Right kidney (tissue), 9 donors: ENCODE measurements around the gene INPP4A.
A peak's percentile ranks its signal among the peaks of the same experiment; 100 is the strongest.
"Not testable (repeated sequence)": the region's sequence is repeated elsewhere in the genome, so short reads cannot be mapped to it uniquely, and the experiment has no call there.

Experiments
- DNase-seq: peaks from one replicate; pipeline ENCODE4 v3.0.0-alpha.2; 2016
- long read RNA-seq, 8 donors: transcript quantifications; one replicate each; lab custom pipeline, GENCODE V29; 2026

INPP4A gene
- long read RNA-seq, donor 1, partial matches to known transcripts: 0 of 2 reads
- long read RNA-seq, donor 1, other reads (novel, unspliced or antisense): 0 of 2 reads
- long read RNA-seq, donor 2: 0 reads
- long read RNA-seq, donor 3: 0 reads
- long read RNA-seq, donor 4: 0 reads
- long read RNA-seq, donor 5, partial matches to known transcripts: 0 of 1 reads
- long read RNA-seq, donor 5, other reads (novel, unspliced or antisense): 0 of 1 reads
- long read RNA-seq, donor 6: 0 reads
- long read RNA-seq, donor 7, partial matches to known transcripts: 0 of 2 reads
- long read RNA-seq, donor 7, other reads (novel, unspliced or antisense): 0 of 2 reads
- long read RNA-seq, donor 8: 0 reads

DNA sequence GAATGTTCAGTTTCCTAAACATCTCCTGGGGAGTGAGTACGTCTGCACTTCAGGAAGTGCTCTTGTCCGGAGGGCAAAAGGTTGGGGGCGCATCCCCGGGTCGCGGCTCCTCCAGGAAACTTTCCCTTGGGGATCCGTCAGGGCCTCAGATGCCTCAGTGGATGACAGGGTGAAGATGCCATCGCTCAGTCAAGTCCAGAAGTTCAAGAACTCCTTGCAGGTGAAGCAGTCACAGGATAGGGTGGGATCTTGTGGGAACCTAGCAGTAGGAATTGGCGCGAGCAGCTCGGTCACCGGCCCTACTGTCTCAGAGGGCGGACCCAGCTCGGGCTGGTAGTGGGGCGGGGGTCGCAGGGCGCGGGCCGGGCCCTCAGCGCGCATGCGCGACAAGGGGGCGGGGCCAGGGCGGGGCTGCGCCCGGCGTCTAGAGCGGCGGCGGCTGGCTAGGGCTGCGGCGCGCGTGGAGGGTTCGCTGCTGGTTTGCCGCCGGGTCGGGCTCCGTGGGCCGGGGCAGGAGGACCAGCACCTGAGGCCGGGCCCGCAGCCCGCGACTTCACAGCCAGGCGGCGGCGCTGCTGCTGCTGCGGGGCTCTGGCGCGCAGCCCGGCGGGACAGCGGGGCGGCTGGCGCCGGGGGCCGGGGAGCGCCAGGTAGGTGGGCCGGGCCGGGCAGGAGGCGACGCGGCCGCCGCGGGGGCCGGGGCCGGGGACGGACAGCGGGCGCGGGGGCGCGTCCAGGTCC, at the start of gene INPP4A:
INPP4A (plus strand) TSS at position 423 of the 741 bp plus-strand sequence. CDS start 75,191 bp downstream, outside the sequence.
- DNase-seq: peak; percentile 70

DNA sequence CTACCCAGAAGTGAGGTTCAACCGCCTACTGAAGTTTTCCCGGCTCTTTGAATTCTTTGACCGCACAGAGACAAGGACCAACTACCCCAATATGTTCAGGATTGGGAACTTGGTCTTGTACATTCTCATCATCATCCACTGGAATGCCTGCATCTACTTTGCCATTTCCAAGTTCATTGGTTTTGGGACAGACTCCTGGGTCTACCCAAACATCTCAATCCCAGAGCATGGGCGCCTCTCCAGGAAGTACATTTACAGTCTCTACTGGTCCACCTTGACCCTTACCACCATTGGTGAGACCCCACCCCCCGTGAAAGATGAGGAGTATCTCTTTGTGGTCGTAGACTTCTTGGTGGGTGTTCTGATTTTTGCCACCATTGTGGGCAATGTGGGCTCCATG, 48.7 kb upstream of the INPP4A start:
- DNase-seq: no peak

DNA sequence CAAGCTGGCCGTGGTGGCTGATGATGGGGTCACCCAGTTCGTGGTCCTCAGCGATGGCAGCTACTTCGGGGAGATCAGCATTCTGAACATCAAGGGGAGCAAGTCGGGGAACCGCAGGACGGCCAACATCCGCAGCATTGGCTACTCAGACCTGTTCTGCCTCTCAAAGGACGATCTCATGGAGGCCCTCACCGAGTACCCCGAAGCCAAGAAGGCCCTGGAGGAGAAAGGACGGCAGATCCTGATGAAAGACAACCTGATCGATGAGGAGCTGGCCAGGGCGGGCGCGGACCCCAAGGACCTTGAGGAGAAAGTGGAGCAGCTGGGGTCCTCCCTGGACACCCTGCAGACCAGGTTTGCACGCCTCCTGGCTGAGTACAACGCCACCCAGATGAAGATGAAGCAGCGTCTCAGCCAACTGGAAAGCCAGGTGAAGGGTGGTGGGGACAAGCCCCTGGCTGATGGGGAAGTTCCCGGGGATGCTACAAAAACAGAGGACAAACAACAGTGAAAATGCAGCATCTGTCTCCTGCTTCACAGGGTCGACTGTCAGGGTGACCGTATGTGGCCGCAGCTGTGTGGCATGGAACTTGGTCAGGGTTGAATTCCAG, 47.8 kb upstream of the INPP4A start:
- DNase-seq: no peak

DNA sequence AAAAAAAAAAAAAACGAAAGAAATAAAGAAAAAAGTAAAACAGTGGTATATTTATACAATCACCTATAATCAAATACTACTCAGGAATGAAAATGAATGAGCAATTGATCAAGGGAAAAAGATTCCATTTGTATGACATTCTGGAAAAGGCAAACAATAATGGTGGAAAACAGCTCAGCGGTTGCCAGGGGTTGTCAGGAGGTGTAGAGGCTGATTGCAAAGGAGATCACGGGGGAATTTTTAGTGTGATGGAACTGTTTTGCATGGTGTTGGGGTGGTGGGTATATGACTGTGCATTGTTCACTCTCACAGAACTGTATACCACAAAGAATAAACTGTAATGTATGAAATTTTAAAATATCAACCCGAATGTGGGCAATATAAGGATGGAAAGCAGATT, 45.5 kb upstream of the INPP4A start:
- no peak for DNase-seq

DNA sequence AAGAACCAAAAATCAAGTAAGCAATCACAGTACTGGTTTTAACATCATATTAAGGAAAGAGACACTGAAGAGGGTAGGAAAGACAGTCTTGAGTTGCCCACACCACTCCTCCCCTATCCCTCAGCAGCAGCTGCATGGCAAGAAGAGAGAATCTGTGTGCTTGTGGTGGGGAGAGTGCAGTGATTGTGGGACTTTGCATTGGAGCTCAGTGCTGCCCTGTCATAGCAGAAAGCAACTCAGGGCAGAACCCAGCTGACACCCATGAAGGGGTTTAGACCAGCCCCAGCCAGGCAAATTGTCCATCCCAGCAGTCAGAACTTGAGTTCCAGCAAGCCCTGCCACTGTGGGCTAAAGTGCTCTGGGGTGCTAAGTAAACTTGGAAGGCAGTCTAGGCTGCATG, 40.8 kb upstream of the INPP4A start:
- no peak for DNase-seq

DNA sequence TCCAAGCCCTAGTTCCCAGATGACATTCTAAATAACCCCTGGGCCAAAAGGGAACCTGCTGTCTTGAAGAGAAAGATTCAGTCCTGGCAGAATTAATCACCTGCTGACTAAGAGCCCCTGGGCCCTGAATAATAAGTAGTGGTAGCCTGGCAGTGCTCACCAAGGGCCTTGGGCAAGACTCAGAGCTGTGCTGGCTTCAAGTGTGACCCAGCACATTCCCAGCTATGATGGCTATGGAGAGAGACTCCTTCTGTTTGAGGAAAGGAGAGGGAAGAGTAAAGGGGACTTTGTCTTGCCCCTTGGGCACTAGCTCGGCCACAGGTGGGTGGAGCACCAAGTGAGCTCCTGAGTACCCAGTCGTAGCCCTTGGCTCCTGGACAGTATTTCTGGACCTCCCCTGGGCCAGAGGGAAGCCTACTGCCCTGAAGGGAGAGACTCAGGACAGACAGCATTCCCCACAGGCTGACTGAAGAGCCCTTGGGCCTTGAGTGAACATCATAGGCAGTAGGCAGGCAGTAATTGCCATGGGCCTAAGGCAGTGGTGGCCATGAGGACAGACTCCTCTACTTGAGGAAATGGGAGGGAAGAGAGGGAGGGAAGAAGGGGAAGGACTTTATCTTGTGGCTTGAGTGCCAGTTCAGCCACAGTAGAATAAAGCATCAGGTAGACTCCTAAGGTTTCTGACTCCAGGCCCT, 40.0 kb upstream of the INPP4A start:
- no peak for DNase-seq

DNA sequence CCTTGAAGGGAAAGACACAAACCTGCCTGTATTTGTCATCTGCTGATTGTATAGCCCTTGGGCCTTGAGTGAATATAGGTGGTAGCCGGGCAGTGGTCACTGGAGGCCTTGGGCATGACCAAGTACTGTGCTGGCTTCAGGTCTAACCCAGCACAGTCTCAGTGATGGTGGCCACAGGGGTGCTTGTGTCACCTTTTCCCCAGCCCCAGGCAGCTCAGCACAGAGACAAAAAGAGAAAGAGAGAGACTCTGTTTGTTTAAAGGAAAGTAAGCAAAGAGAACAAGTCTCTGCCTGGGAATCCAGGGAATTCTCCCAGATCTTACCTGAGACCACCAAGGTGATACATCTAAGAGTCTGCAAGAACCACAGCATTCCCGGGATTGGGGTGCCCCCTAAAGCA, 39.4 kb upstream of the INPP4A start:
- DNase-seq: no peak

DNA sequence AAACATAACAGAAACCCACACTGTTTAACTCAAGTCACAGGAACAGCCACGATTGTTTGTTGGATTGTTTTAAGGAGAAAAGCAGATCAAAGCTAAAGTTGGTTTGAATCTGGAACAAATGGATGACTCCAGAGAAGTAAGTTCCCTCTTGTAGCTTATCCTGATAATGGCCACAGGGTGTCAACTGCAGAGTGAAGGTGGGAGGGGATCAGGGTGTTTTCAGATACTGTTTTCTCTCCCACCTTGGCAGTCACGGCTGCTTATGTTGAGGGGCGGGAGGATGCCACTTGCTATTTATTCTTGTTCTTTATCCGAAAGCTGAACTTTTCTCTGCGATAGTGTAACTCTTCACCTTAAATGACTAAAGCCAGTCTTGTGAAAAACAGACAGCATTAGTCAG, 36.5 kb upstream of the INPP4A start:
- no peak for DNase-seq

DNA sequence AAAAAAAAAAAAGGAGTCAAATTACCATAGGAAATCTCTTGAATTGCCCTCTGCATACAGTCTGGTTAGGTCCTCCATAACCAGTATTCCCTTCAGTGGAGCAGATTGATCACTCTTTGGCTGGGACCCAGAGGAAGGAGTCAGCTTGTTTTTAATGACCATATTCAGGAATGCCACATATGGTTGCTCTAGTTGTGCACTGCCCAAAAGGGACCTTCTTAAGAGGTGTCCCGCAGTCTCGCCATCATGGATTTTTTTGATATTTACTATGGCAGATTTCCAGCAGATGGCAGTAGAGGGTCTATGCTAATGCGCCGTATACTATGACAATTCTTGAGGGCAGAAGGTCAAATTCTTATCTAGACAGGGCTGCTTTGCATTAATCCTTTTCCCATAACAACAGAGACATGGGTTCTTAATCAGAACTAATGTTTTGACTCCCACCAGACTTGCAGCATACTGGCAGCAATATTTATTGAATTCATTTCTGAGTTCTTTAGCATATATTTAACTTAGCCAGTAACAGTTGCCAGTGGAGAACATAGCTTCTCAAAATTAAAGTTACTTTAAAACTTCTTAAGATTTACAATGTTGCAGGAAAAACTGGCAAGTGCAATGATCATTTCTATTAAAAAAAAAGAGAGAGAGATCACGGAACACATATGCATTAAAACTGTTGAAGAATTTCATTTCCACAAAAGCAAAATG, 31.8 kb upstream of the INPP4A start:
- peak; percentile 30 for DNase-seq

DNA sequence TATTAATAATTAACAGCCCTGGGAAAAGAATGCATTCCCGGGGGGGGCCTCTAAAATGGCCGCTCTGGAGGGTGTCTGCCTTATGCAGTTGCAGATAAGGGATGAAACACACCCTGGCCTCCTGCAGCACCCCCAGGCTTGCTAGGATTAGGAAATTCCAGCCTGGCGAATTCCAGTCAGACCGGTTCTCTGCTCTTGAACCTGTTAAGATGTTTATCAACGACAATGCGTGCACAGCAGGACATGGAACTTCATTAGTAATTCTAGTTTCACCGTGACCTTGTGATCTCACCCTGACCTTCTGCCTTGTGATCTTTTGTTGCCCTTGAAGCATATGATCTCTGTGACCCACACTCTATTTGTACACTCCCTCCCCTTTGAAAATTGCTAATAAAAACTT, 30.4 kb upstream of the INPP4A start:
- DNase-seq: not testable (repeated sequence)

DNA sequence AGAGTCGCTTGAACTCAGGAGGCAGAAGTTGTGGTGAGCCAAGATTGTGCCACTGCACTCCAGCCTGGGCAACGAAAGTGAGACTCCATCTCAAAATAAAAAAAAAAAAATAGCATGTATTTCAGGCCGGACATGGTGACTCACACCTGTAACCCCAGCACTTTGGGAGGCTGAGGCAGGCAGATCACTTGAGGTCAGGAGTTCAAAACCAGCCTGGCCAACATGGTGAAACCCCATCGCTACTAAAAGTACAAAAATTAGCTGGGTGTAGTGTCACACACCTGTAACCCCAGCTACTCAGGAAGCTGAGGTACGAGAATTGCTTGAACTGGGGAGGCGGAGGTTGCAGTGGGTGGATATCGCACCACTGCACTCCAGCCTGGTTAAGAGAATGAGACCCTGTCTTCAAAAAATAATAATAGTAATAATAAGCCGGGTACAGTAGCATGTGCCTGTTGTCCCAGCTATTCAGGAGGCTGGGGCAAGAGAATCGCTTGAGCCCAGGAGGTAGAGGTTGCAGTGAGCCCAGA, 28.9 kb upstream of the INPP4A start:
- not testable (repeated sequence) for DNase-seq

DNA sequence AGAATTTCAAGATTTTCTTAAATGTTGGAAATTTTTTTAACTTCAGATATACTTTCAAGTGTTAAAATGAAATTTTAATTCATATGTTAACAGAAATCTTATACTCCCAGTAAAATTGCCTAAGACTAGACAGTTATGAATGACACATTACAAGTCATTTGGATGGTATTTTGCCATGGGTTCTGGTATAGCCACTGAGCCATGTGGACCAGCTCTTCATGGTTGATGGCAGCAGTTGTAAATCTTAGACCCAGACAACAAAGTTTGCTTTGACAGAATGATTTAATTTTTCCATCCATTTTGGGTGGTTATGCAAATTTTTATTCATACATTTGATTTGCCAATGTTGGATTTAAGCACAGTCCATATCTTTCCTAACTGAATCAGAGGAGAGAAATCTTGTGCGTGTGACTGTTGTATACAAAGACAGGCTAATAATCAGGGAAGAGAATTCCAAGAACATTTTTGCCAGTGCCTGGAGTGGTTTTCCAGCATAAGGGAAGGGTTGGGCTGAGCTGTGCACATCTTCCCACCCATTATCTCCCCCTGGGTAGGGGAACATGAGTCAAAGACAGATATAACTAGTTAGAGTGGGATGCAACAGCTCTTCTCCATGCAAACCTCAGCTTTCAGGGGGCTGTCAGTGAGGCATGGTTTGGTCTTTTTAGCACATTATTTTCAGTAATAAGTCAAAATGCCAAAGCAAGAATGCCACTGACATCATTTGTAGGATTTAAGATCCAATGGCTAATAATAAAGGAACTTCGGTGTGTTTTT, 28.1 kb upstream of the INPP4A start:
- no peak for DNase-seq

DNA sequence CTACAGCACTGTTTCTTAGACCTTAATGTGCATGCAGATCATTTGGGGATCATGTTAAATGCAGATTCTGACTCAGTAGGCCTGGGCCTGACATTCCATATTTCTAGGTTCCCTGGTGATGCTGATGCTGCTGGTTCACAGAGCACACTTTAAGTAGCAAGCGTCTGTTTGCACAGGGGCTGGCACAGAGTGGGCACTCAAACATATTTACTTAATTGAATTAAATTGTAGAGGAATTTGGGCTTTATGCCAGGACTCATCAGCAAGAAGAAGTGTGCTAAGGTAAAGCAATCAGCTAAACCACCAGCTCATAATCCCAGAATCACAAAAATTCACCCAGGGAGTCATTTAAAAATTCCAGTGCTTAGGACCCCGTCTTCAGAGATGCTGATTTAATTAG, 25.1 kb upstream of the INPP4A start:
- no peak for DNase-seq

DNA sequence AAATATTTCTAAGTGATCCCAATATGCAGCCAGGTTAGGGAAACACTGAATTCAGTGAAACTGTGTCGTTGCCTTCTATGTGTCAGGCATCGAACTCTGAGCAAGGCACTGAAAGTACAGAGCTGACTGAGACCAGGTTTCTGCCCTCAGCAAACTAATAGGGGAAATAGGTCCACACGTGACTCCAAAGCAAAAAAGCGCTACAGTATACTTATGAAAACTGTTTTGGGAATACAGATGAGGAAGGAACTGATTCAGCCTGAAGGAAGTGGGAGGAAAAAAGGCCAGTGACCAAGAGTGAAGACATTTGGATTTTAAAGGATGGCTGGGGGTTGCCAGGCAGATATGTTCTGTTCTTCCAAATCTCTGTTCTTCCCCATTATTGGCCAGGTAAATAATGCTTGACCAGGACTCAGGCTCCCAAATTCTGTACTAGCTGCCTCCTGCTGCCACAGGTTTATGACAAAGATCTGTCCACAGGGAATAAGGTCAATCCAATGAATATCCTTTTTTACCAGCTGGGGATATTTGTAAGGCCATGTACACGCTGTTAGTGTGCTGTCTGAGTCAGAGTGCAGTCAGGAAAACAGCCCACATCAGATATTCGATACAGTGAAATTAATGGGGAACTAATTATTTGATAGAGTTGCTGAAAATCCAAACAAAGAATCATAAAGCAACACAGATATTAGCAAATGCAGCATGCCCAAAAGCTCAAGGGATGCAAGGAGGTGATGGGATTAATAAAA, 24.5 kb upstream of the INPP4A start:
- DNase-seq: no peak

DNA sequence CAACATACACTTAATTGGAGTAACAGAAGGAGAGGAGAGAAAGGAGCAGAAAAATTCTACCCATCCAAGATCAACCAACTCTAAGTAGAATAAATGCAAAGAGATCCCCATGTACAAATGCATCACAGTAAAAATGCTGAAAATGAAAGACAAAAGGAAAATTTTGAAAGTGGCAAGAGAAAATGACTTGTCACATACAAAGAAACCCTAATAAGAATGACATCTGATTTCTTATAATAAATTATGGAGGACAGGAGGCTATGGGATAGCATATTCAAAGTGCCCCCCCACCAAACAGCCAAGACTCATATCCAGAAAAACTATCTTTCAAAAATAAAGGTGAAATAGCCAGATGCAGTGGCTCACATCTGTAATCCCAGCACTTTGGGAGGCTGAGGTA, 22.2 kb upstream of the INPP4A start:
- DNase-seq: no peak

DNA sequence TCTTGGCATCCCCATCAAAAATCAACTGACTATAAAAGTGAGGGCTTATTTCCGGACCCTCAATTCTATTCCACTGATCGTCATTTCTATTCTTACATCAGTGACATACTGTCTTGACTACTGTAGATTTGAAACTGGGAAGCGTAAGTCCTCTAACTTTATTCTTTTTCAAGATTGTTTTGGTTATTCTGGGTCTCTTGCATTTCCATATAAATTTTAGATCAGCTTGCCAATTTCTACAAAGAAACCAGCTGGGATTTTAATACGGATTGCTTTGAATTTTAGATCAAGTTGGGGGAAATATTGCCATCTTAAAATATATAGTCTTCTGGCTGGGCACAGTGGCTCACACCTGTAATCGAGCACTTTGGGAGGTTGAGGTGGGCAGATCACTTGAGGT, 17.9 kb upstream of the INPP4A start:
- no peak for DNase-seq

DNA sequence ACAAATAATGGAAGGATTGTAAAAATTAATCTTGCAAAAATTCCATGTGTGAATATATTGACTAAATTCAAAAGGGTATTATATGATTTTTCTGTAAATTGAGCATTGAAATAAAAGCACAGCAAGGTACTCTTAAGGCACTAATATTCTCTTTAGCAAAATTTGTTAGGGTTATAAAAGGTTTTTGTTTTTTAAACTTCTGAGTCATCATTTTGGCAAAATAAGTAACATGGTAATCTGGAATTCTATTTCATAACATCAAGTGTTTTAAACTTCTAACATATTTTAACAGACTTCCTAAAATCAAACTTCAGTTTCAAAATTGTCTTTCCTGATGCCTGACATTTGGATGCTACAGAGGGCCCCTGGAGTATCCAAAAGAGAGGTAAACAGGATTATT, 12.5 kb upstream of the INPP4A start:
- no peak for DNase-seq

DNA sequence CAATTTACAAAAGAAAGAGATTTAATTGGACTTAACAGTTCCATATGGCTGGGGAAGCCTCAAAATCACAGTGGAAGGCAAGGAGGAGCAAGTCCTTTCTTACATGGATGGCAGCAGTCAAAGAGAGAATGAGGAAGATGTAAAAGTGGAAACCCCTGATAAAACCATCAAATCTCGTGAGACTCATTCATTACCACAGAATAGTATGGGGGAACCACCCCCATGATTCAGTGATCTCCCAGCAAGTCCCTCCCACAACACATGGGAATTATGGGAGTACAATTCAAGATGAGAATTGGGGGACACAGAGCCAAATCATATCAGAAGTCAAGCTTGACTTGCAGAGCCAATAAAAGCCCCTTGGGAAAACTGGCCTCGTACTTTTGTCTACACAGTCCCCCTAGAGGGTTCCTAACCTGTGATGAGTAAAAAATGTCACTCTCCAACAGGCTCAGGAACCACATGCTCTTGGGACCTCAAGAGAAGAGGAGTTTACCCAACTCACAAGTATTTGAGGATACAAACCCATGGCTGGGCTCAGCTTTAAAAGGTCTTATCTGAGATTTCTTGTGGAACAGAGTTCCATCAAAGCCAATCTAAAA, 11.2 kb upstream of the INPP4A start:
- DNase-seq: no peak

DNA sequence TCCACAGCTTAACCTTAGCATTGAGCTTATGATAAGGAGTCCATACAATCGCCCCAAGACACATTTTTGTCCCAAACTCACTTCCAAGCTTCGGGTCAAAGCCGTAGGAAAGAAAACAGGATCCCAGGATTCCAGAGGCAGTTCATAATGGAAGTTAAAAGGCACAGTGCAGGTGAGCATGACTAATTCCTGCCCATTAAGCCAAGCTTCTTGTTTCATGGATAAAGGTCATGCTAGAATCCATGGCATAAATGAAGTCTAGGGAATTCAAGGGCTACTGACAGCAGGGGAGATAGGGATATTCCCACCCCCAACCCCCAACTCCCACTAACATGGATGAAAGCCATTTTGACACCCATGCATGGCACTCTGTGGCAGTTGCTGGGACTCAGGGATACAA, 10.2 kb upstream of the INPP4A start:
- DNase-seq: no peak

DNA sequence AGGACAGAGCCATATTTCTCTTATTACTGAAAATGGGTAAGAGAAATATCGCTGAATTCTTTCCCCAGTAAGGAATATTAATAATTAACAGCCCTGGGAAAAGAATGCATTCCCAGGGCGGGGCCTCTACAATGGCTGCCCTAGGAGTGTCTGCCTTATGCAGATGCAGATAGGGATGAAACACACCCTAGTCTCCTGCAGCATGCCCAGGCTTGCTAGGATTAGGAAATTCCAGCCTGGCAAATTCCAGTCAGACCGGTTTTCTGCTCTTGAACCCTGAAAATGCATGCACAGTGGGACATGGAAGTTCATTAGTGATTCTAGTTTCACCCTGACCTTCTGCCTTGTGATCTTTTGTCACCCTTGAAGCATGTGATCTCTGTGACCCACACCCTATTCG, 9.0 kb upstream of the INPP4A start:
- DNase-seq: not testable (repeated sequence)
